Ovary (tissue), 3 donors: Measurements from ENCODE around the gene SS18L1.

Source experiments
- POLR2A ChIP-seq: fragments of 450-650 bp; IDR thresholded peaks from one replicate; pipeline ENCODE4 v1.6.1; 2017; ENCODE audit warnings: antibody characterized with exemption, mild to moderate bottlenecking, moderate library complexity
- TF ChIP-seq, protein P1 (sequence below), 3 donors: fragments of 450-650 bp in 2 of 3; fragments of 200-600 bp in 1 of 3; IDR thresholded peaks; one replicate each; pipeline versions ENCODE4 v1.5.1 to v1.8.0; 2016 to 2022; ENCODE audit warnings: antibody characterized with exemption in 3 of 3, mild to moderate bottlenecking in 1 of 3
- donor health status: DM: no; HTN: no; CAD: no.

DNA sequence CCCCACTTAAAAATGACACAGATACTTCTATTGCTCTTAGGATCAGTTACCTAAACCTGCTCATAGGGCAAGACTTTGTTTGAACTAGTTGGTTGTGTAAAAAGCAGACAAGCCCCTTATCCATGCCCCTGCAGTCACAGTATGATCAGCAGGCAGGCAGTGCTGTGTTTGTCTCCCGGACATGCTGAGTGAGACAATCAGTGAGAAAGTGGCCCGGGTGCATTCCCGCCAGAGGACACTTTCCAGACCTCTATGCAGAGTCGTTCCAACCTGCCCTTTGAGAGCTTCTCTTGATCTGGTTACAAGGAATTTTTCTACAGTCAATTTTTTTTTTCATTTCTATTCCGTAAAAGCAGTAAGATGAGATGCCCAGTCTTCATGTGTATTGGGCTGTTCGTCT is 15.1 kb upstream of the SS18L1 start:
- TF ChIP-seq, protein P1, sequence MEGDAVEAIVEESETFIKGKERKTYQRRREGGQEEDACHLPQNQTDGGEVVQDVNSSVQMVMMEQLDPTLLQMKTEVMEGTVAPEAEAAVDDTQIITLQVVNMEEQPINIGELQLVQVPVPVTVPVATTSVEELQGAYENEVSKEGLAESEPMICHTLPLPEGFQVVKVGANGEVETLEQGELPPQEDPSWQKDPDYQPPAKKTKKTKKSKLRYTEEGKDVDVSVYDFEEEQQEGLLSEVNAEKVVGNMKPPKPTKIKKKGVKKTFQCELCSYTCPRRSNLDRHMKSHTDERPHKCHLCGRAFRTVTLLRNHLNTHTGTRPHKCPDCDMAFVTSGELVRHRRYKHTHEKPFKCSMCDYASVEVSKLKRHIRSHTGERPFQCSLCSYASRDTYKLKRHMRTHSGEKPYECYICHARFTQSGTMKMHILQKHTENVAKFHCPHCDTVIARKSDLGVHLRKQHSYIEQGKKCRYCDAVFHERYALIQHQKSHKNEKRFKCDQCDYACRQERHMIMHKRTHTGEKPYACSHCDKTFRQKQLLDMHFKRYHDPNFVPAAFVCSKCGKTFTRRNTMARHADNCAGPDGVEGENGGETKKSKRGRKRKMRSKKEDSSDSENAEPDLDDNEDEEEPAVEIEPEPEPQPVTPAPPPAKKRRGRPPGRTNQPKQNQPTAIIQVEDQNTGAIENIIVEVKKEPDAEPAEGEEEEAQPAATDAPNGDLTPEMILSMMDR (IDR thresholded peaks at IDR 0.05): no peak
- no peak for TF ChIP-seq POLR2A
